Renal cortical epithelial cell (primary cell): ENCODE results near the gene NFATC2. TPM values are rescaled to one million over a fixed set of nuclear protein-coding genes. Genes with fewer than 3 reads are reported as not detected.

Experiments
- total RNA-seq: library from RNA; depleted of rRNA; stranded (reverse); fragments of >200 nt; gene quantifications from 2 replicates; pipeline ENCODE4 v1.2.3, GENCODE V29; 2014

Gene NFATC2
- total RNA-seq, 1 donor from 2014 or later: under 0.01 TPM

Other genes starting within 250 kb of the NFATC2 start
- gene ATP9A, start 225.7 kb upstream of the NFATC2 start, total RNA-seq: 33.0 and 60.6 TPM in 2 replicates